Nucleus accumbens (tissue), 56 donors: Measurements from ENCODE around the gene AMHR2.

Experiments used
- DNase-seq, 56 donors: peaks; one replicate each; lab custom pipeline; 2025; lab: John Stamatoyannopoulos, UW

AMHR2 gene

GRCh38 chr12:53451661-53452158, 28.1 kb downstream of the AMHR2 start, which contains the start of gene PCBP2:
TSS of gene PCBP2 (plus strand) at chr12:53452102. CDS start at chr12:53454801, 2,699 bp downstream.
- DNase-seq, result peak; percentile 81 to 100 (median 99)

GRCh38 chr12:53452159-53453077, 28.8 kb downstream of the AMHR2 start:
- peak in 55 of 56 donors; percentile 37 to 91 (median 82) for DNase-seq

GRCh38 chr12:53453953-53454640, 30.4 kb downstream of the AMHR2 start:
- no peak for DNase-seq

GRCh38 chr12:53454707-53455106, 31.1 kb downstream of the AMHR2 start:
- DNase-seq, result no peak

- DNase-seq, result no peak
Observed at GRCh38 chr12:53456654-53457366, 33.2 kb downstream of the AMHR2 start.

GRCh38 chr12:53459097-53459496, 35.4 kb downstream of the AMHR2 start:
- DNase-seq, result no peak

- DNase-seq, result no peak
Observed at GRCh38 chr12:53461059-53461458, 37.4 kb downstream of the AMHR2 start.

- no peak for DNase-seq
Observed at GRCh38 chr12:53461591-53461990, 37.9 kb downstream of the AMHR2 start.

- DNase-seq, result no peak
Observed at GRCh38 chr12:53462935-53463334, 39.3 kb downstream of the AMHR2 start.

GRCh38 chr12:53463802-53464560, 40.3 kb downstream of the AMHR2 start:
- no peak for DNase-seq

- no peak for DNase-seq
Observed at GRCh38 chr12:53464685-53465418, 41.2 kb downstream of the AMHR2 start.

GRCh38 chr12:53465679-53466078, 42.0 kb downstream of the AMHR2 start:
- no peak for DNase-seq

GRCh38 chr12:53466640-53467039, 43.0 kb downstream of the AMHR2 start:
- DNase-seq, result no peak

- DNase-seq, result no peak
Observed at GRCh38 chr12:53467082-53467481, 43.4 kb downstream of the AMHR2 start.

GRCh38 chr12:53467880-53468279, 44.2 kb downstream of the AMHR2 start:
- DNase-seq, result no peak

- no peak for DNase-seq
Observed at GRCh38 chr12:53468282-53468681, 44.6 kb downstream of the AMHR2 start.

GRCh38 chr12:53472056-53472582, 48.5 kb downstream of the AMHR2 start:
- no peak for DNase-seq

- no peak for DNase-seq
Observed at GRCh38 chr12:53474077-53474476, 50.4 kb downstream of the AMHR2 start.

- DNase-seq, result peak in 1 of 56 donors; percentile 19
Observed at GRCh38 chr12:53474819-53475218, 51.2 kb downstream of the AMHR2 start.
